ENCODE measurements around the gene STRN3. TPM values are rescaled to one million over a fixed set of nuclear protein-coding genes. Genes with fewer than 3 reads are reported as not detected.

The STRN3 gene
- total and polyA plus RNA-seq, 2 of the 8 experiments (the other 6 are each of a cell fraction or from before 2014, with no cell fraction given), result 8.7 to 38.1 TPM

- CTCF ChIA-PET (ENCODE audit: partially characterized antibody), result no interaction called here
- H3K36me3 ChIP-seq (ENCODE audit: control insufficient read depth in 2 of 4, insufficient read depth in 4 of 4, low read length in 3 of 4), result peaks cover 0 to 22% (median 3%) of the 10 kb centered on the region in 4 experiments; a peak in 4 of 8 replicates
- TF ChIP-seq CHD2 (IDR thresholded peaks at IDR 0.05; ENCODE audit: low read length) (no peak), RNF2 (IDR thresholded peaks at IDR 0.05; ENCODE audit: borderline replicate concordance, low read depth, low read length, missing control alignments, poor library complexity, severe bottlenecking) (no peak), RFX5 (IDR thresholded peaks at IDR 0.05; ENCODE audit: borderline replicate concordance, low read depth, low read length) (no peak), MAX (IDR thresholded peaks at IDR 0.05) (no peak), NANOG (IDR thresholded peaks at IDR 0.05; ENCODE audit: insufficient read depth, low read depth, low read length, poor library complexity, severe bottlenecking) (no peak), POU5F1 (IDR thresholded peaks at IDR 0.05; ENCODE audit: low read depth, low read length) (no peak), HDAC6 (IDR thresholded peaks at IDR 0.05; ENCODE audit: low read depth, low read length) (no peak), POLR2AphosphoS5 (IDR thresholded peaks at IDR 0.05; ENCODE audit: low read depth, low read length) (no peak), CREB1 (IDR thresholded peaks at IDR 0.05) (no peak), SIRT6 (IDR thresholded peaks at IDR 0.05; ENCODE audit: low read length) (no peak), KDM4A (IDR thresholded peaks at IDR 0.05; ENCODE audit: low read depth, low read length, severe bottlenecking) (no peak), SP4 (IDR thresholded peaks at IDR 0.05; ENCODE audit: low read length) (no peak), GABPA (IDR thresholded peaks at IDR 0.05; ENCODE audit: borderline replicate concordance, insufficient read depth, low read length) (no peak), FOSL1 (IDR thresholded peaks at IDR 0.05; ENCODE audit: insufficient read depth, low read depth, low read length) (no peak), SIN3A (conservative IDR thresholded peaks at IDR 0.05 in 1 of 2, IDR thresholded peaks at IDR 0.05 in 1 of 2; ENCODE audit: low read depth in 1 of 2, low read length in 2 of 2) (no peak)
Measured at GRCh38 chr14:30915596-30915995, 110.6 kb downstream of the STRN3 start.

More at GRCh38 chr14:30915596-30915995, 110.6 kb downstream of the STRN3 start:
- POLR2A ChIA-PET (ENCODE audit: partially characterized antibody), result no interaction called here
- Histone ChIP-seq H4K20me1 (replicated peaks in 1 of 2; ENCODE audit: control insufficient read depth in 1 of 2, insufficient read depth in 2 of 2, low read length in 2 of 2) (no peaks in the 10 kb centered on the region), H3K9ac (replicated peaks in 1 of 4; ENCODE audit: extremely low read depth in 1 of 4, low read depth in 3 of 4, low read length in 3 of 4) (no peak overlapping the region), H2BK5ac (ENCODE audit: low read depth, low read length) (no peak overlapping the region), H3K14ac (ENCODE audit: insufficient read length) (no peak overlapping the region), H2BK120ac (replicated peaks; ENCODE audit: low read depth, low read length) (no peak overlapping the region), H3K27me3 (replicated peaks in 1 of 4; ENCODE audit: control insufficient read depth in 3 of 4, extremely low read depth in 1 of 4, insufficient read depth in 3 of 4, low read length in 3 of 4) (no peaks in the 10 kb centered on the region), H4K91ac (replicated peaks; ENCODE audit: insufficient read length, low read length) (no peak overlapping the region), H3K4me3 (ENCODE audit: extremely low read depth in 1 of 4, insufficient read depth in 2 of 4, low read depth in 3 of 4, low read length in 4 of 4) (no peak overlapping the region), H3K4me1 (replicated peaks in 1 of 4; ENCODE audit: control insufficient read depth in 3 of 4, insufficient read depth in 4 of 4, low read length in 3 of 4) (no peaks in the 10 kb centered on the region), H2BK20ac (ENCODE audit: low read length) (no peak overlapping the region), H3K27ac (ENCODE audit: low read depth, low read length) (no peak overlapping the region), H3K23me2 (ENCODE audit: low read depth, low read length) (no peaks in the 10 kb centered on the region), H3K4me2 (ENCODE audit: insufficient read depth in 1 of 2, low read depth in 2 of 2, low read length in 2 of 2) (no peak overlapping the region), H2AFZ (ENCODE audit: low read length) (no peak overlapping the region), H3K23ac (ENCODE audit: insufficient read length) (no peak overlapping the region), H2BK12ac (ENCODE audit: low read depth, low read length) (no peak overlapping the region), H3K56ac (replicated peaks; ENCODE audit: insufficient read length, low read depth, low read length) (no peak overlapping the region), H3K9me3 (ENCODE audit: insufficient read depth in 2 of 2, low read depth in 1 of 2, low read length in 1 of 2) (no peaks in the 10 kb centered on the region), H3K18ac (ENCODE audit: extremely low read depth, low read length) (no peak overlapping the region), H4K5ac (ENCODE audit: insufficient read length, low read depth, low read length) (no peak overlapping the region), H3K79me2 (ENCODE audit: control insufficient read depth in 1 of 2, insufficient read depth in 2 of 2, low read length in 2 of 2) (no peaks in the 10 kb centered on the region), H3K79me1 (ENCODE audit: low read depth, low read length) (no peaks in the 10 kb centered on the region), H2AK5ac (ENCODE audit: low read depth, low read length) (no peak overlapping the region), H4K8ac (ENCODE audit: extremely low read depth, insufficient read depth, low read length) (no peak overlapping the region), H2BK15ac (ENCODE audit: low read length) (no peak overlapping the region), H3K4ac (replicated peaks; ENCODE audit: insufficient read length, low read depth, low read length) (no peak overlapping the region)
- FAIRE-seq (no peak), DNase-seq (ENCODE audit: low read depth in 1 of 2, low spot score in 2 of 2) (no peak)
- 91% methylated on average over 2 of the region's 2 CpGs; no CpG with 5 or more reads in 1 of the 2 experiments for WGBS, 2 experiments (ENCODE audit: extremely low coverage in 1 of 2, insufficient coverage in 1 of 2, insufficient read length in 1 of 2, insufficient replicate concordance in 2 of 2, low coverage in 1 of 2, low lambda C conversion rate in 2 of 2, missing lambda C conversion rate in 1 of 2)

Measured in H1 (cell line).